Ammon's horn (tissue), 1 donor: ENCODE data around the gene MYG1.
"Not testable (repeated sequence)": the region's sequence is repeated elsewhere in the genome, so short reads cannot be mapped to it uniquely, and the experiment has no call there.

Experiments
- DNase-seq: peaks from one replicate; pipeline ENCODE4 v3.0.0-alpha.2; 2016; ENCODE audit warnings: low spot score

Gene MYG1

GRCh38 chr12:53328043-53328435 is 28.5 kb downstream of the MYG1 start:
- no peak for DNase-seq

GRCh38 chr12:53330671-53331070 is 31.2 kb downstream of the MYG1 start:
- DNase-seq = no peak

- not testable (repeated sequence) for DNase-seq
Measured at GRCh38 chr12:53332339-53332738, 32.8 kb downstream of the MYG1 start.

GRCh38 chr12:53332744-53333143 is 33.2 kb downstream of the MYG1 start:
- DNase-seq = no peak

DNA sequence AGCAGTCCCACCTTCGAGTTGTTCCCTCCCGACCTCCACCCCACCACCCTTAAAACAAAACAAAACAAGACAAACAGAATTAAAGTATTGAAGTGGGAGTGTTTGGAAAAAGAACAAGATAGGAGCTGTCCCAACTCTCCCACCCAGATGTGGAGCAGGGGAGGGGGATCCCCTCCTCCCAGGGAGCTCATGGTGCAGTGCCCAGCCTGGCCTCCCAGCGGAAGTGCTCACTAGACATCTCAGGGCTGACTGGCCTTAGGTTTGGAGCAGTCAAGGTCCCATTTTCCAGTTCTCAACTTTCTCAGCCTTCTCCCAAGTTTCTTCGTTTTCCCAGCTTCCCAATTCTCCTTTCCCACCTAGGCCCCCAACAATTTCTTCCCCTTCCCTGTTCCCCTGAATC is 33.8 kb downstream of the MYG1 start:
- DNase-seq = no peak

- DNase-seq = no peak
Measured at GRCh38 chr12:53333845-53334244, 34.4 kb downstream of the MYG1 start.

DNA sequence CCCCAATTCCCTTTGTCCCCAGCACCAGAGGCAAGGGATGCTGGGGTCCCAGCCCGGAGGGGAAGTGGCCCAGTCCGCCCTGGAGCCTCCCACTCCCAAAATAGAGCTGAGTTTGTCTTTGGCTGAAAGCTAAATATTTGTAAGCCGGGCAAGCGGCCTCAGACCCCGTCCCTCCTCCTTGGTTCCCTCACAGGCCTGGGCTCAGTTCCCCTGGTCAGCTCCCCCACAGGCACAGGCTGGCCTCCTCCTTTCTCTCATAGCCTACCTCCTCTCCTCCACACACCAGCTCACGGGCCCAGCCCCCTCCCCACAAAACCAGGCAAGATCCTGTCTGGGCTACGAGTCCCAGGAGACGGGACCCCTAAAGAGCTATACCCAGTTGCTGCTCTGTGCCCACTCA is 35.3 kb downstream of the MYG1 start:
- no peak for DNase-seq

DNA sequence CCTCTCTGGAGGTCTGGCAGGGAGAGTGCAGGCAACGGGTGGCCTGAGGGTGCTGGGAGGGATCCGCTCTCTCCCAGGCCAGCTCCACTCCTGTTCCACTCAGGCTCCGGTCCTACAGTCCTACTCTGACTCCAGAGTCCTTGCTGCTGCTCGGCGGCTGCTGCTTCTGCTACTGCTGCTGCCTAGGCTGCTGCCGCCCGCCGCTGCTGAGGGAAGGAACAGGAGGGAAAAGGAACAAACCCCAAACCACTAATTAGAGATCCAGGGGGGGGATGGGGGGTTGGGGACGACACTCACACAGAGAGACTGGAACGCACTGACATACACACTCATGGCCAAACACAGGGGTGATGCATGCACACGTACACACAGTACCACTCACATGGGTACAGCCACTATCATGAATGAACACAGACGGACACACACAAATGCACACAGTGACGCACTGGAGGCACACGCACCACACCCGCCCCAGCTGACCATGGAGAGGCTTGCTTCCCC is 36.7 kb downstream of the MYG1 start, which contains the start of gene SP7:
Gene SP7, minus strand, starts transcription at position 174 of the 501 bp plus-strand sequence. CDS start 708 bp downstream, outside the sequence.
- DNase-seq = no peak

- no peak for DNase-seq
Measured at GRCh38 chr12:53338017-53338416, 38.5 kb downstream of the MYG1 start.

DNA sequence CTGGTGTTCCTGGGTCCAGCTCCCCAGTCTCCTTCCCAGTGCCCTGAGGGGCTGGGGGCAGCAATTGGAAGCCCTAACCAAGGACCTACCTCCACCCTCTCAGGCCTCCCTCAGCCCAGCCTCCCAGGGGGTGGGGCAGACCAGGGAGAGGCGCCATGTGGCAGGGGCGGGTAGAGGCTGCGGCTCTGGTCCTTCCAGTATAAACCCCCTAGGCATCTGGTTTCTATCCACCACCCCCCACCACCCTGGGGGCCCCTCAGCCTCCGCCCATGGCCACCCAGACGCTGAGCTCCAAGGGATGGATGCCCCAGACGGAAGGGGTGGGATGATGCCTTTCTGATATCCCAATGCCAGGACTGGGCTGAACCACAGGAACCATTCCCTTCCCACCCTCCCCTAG is 39.4 kb downstream of the MYG1 start:
- no peak for DNase-seq

DNA sequence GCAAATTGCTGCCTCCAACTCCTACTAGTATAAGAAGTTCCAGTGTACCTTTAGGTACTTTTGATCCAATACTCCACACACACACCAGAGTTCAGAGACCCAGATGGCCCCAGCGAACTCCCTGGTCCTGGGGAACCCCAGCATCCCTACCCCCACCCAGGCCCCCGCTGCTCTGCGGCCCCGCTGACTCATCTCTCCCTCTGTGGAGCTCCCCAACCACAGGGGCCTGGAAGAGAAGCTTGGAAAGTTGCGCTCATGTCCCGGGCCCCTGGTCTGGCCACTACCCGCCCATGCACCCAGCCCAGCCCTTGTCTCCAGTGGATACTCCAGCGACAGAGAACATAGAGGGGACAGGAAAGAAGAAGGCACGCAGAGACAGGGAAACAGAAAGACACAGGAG is 40.9 kb downstream of the MYG1 start:
- DNase-seq = no peak

DNA sequence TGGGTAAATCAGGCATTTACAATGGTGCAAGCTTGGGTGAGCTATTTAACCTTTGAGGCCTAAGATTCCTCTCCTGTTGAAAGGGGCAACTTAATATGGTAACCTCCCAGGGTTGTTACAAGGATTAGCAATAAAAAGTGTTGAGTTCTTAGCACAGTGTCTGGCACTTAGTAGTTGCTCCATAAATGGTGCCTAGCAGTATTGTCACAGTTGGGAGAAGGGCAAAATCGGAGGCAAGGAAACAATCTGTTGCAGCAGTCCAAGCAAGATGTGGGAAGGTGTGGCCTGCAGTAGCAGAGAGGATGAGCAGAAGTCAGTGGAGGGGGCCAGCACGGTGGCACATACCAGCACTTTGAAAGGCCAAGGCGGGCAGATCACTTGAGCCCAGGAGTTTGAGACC is 44.0 kb downstream of the MYG1 start:
- DNase-seq = no peak

GRCh38 chr12:53343969-53344368 is 44.5 kb downstream of the MYG1 start:
- no peak for DNase-seq

- DNase-seq = no peak
Measured at GRCh38 chr12:53344487-53344823, 45.0 kb downstream of the MYG1 start.

GRCh38 chr12:53344824-53345485 is 45.5 kb downstream of the MYG1 start:
- DNase-seq = peak; percentile 86

DNA sequence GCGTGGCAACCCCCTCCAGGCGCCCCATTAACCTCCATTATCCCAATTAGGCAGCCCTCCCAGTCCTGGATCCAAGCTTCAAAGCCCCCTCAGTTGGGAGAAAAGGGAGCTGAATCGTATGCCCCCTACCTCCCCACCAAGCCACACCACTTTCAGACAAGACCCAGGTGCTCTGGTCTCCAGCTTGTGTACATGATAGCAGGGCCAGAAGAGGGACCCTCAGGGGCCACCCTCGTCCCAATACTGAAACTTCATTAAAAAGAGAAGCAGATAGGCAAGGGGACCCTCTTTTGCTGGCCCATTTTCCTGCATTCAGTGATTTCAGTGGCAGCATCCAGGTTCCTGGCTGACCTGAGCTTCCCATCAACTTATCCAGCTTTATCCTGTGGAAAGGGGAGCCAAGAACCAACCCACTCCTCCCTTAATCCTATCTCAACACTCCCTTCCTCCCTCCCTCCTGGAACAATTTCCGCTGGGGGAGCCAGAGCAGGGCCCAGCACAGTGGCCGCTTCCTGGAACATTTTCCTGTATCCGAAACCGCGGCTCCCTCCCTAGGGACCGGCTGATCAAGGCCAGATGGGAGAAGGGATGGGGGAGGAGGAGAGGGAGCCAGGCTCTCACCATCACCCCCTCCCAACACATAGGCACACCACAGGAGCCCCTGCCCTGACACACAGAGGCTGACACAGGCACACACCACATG is 46.1 kb downstream of the MYG1 start:
- no peak for DNase-seq

DNA sequence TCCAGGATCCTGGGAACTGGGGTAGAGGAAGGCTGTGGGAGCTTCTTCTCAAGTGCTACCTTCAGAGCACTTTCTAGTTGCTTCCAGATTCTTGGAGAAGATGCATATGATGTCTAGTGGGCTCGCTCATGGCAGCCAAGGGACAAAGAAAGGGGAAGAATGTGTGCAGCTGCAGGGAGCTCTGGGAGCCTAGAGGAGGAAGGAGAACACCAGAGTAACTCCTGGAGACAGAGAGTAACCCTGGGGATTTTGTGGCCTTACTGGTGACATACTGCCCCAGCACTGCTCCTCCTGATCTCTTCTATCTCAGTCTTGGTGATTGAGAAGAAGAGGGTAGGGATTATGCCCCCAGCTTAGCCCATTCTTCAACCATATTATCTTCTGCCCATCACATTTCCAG is 47.0 kb downstream of the MYG1 start:
- DNase-seq = no peak

DNA sequence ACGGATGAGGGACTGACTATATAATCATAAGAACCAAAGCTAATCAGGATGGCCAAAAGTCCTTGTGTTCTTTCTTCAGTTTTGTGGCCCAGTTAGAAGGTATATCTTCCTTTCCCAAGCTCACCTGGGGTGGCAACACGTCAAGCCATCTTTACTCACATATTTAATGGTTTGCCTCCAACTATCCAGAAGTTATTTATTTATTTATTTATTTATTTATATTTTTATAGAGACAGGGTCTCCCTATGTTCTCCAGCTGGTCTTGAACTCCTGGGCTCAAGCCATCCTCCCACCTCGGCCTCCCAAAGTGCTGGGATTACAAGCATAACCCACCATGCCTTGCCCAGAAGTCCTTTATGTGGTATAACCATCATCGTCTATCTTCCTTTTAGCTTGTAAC is 48.4 kb downstream of the MYG1 start:
- no peak for DNase-seq

DNA sequence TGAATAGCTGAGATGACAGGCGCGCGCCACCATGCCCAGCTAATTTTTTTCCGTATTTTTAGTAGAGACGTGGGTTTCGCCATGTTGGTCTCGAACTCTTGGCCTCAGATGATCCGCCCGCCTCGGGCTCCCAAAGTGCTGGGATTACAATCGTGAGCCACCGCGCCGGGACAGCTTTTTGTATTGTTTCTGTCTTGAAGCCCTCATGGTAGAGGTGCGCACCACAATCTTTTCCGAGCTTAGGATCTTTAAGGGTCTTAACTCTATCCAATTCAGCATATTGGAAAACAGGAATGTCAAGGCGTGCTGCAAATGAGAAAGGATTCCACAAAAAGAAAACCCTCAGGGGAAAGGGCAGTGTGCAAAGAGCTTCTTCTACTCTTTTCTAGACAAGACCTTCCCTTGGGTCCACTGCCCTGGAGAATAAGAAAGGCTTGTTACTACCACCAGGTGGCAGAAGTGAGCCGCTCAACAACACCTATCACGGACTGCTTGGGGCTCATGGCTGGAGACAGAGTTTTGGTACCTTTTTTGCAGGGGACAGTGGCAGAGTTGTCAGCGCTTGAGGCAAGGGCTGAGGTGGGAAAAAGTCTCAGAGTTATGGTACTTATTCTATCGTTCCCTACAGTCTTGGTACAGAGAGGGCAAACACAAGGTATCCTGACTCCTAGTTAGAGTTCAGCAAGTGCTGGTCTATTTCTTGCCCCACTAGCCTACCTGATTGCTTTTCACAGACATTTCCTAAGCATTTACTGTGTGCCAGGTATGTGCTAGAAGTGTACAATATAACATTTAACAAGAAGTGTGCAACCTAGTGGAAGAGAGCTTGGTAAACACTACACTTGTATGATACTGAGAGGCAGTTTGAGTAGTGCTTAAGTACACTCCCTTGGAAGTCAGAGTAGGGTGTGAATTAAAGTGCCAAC is 53.1 kb downstream of the MYG1 start:
- peak; percentile 94 for DNase-seq

DNA sequence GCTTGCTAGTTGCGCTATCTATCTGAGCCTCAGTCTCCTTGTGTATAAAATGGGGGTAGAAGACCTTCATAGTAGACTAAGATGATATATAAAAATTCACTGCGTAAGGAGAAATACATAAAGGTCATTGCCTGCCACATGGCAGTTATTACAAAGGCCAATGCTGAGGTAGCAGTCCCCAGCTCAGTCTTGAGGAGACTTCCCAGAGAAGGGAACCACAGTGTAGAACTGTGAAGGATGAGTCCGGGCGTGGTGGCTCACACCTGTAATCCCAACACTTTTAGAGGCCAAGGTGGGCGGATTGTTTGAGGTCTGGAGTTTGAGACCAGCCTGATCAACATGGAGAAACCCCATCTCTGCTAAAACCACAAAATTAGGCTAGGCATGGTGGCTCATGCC is 53.8 kb downstream of the MYG1 start:
- no peak for DNase-seq

GRCh38 chr12:53355121-53355520 is 55.6 kb downstream of the MYG1 start:
- no peak for DNase-seq
